Thyroid gland (tissue), 4 donors: ENCODE results near the gene NR3C1.

Experiments used
- CTCF ChIP-seq, 6 experiments: fragments of 200-600 bp in 3 of 6; fragments of 450-650 bp in 3 of 6; sonication (generic) in 3 of 6; IDR thresholded peaks; one replicate each; pipeline ENCODE4 v1.5.1; 2016 to 2019; ENCODE audit warnings: antibody characterized with exemption in 6 of 6, mild to moderate bottlenecking in 2 of 6, inconsistent platforms in 1 of 6, moderate library complexity in 1 of 6
- POLR2A ChIP-seq, 2 donors: fragments of 450-650 bp; IDR thresholded peaks; one replicate each; pipeline ENCODE4 v1.6.1; 2017; ENCODE audit warnings: antibody characterized with exemption in 2 of 2, mild to moderate bottlenecking in 2 of 2, moderate library complexity in 1 of 2

GRCh38 chr5:143361438-143361837, 42.0 kb downstream of the NR3C1 start:
- TF ChIP-seq CTCF (IDR thresholded peaks at IDR 0.05): no peak
- no peak for TF ChIP-seq POLR2A (IDR thresholded peaks at IDR 0.05)
